ENCODE results near the gene CLDN3.

GRCh38 chr7:73736885-73737284 is 33.2 kb downstream of the CLDN3 start:
- TF ChIP-seq CTCF (IDR thresholded peaks at IDR 0.05), result no peak
- TF ChIP-seq POLR2A (IDR thresholded peaks at IDR 0.05), result no peak

Measured in tibial nerve (tissue), 3 donors.